GM12878 (cell line): ENCODE measurements around the gene PARN. TPM values are rescaled to one million over a fixed set of nuclear protein-coding genes. Genes with fewer than 3 reads are reported as not detected.

Experiments
- ATAC-seq: fragments of 200-7000 bp; cut with Tn5 transposase; 3 replicates; pipeline ENCODE4 v1.9.1; 2020; ENCODE audit warnings: mild to moderate bottlenecking, moderate library complexity
- BruUV-seq: library from RNA; stranded (reverse); fragments of 400-500 nt; replicated peaks from 2 replicates; lab custom pipeline; 2021; lab: Mats Ljungman, UMichigan
- CTCF ChIA-PET: fragments of 300-600 bp; sonication (Branson Sonifier 250); formaldehyde crosslinking; extraction: SDS; loops from one replicate; lab custom pipeline; 2021; ENCODE audit warnings: inconsistent platforms; lab: Yijun Ruan, JAX
- POLR2A ChIA-PET: fragments of 350-600 bp; formaldehyde crosslinking; extraction: SDS; loops from one replicate; lab custom pipeline; 2021; ENCODE audit warnings: inconsistent platforms; lab: Charles Lee
- RAD21 ChIA-PET: fragments of 300-600 bp; sonication (Branson Sonifier 250); formaldehyde crosslinking; loops from one replicate; lab custom pipeline; 2023; ENCODE audit warnings: antibody characterized with exemption; ENCODE audit not compliant: unreplicated experiment; lab: Charles Lee
- SMC1A ChIA-PET: fragments of 300-600 bp; sonication (Branson Sonifier 250); formaldehyde crosslinking; loops from one replicate; lab custom pipeline; 2023; ENCODE audit not compliant: unreplicated experiment, uncharacterized antibody; lab: Charles Lee
- DNase-seq: peaks from one replicate; pipeline ENCODE4 v3.0.0-alpha.2; 2011; ENCODE audit warnings: low read depth, low spot score
- FAIRE-seq: peaks from 3 replicates; lab custom pipeline; 2011; peaks lifted over from hg19 to GRCh38; lab: Jason Lieb, UNC
- H2AFZ ChIP-seq: 2 replicates; pipeline ENCODE4 v1.6.0; 2011; ENCODE audit warnings: low read depth, low read length, control low read depth; ENCODE audit not compliant: control insufficient read depth
- H3K27ac ChIP-seq: 2 replicates; pipeline ENCODE4 v1.5.1; 2011; ENCODE audit warnings: control low read depth; ENCODE audit not compliant: control insufficient read depth, insufficient read depth
- H3K27me3 ChIP-seq, 2 experiments: replicated peaks in 1 of 2; 2 replicates each; pipeline versions ENCODE4 v1.6.0 to v1.6.1; 2011; ENCODE audit warnings: low read length in 1 of 2; ENCODE audit not compliant: control insufficient read depth in 2 of 2, insufficient read depth in 2 of 2
- H3K36me3 ChIP-seq, 2 experiments: 2 replicates each; pipeline ENCODE4 v1.5.1; 2011; ENCODE audit warnings: low read length in 1 of 2; ENCODE audit not compliant: control insufficient read depth in 2 of 2, insufficient read depth in 2 of 2
- H3K4me1 ChIP-seq: 2 replicates; pipeline ENCODE4 v1.6.1; 2011; ENCODE audit warnings: mild to moderate bottlenecking, low read length, moderate library complexity, mixed read lengths; ENCODE audit not compliant: control insufficient read depth, insufficient read depth
- H3K4me2 ChIP-seq: 2 replicates; pipeline ENCODE4 v1.6.0; 2011; ENCODE audit warnings: control low read depth; ENCODE audit not compliant: control insufficient read depth, insufficient read depth
- H3K4me3 ChIP-seq: fragments of 200-600 bp; sonication (generic); 2 replicates; pipeline ENCODE4 v1.5.1; 2016
- H3K79me2 ChIP-seq: 2 replicates; pipeline ENCODE4 v1.6.0; 2011; ENCODE audit warnings: low read length; ENCODE audit not compliant: control insufficient read depth, insufficient read depth
- H3K9ac ChIP-seq: 2 replicates; pipeline ENCODE4 v1.8.0; 2011; ENCODE audit warnings: low read length, control low read depth, mixed read lengths; ENCODE audit not compliant: control insufficient read depth, insufficient read depth
- H3K9me3 ChIP-seq: replicated peaks from 3 replicates; pipeline ENCODE4 v1.5.1; 2011; ENCODE audit warnings: mild to moderate bottlenecking, low read length; ENCODE audit not compliant: control insufficient read depth, insufficient read depth
- H4K20me1 ChIP-seq: 2 replicates; pipeline ENCODE4 v1.6.0; 2011; ENCODE audit not compliant: control insufficient read depth, insufficient read depth
- ATF7 ChIP-seq: fragments of 450-650 bp; IDR thresholded peaks from 2 replicates; pipeline ENCODE4 v1.6.1; 2016; ENCODE audit warnings: low read depth, mild to moderate bottlenecking
- BCL11A ChIP-seq: IDR thresholded peaks from 2 replicates; pipeline ENCODE4 v1.6.1; 2011; ENCODE audit warnings: low read depth, low read length
- IRF5 ChIP-seq: fragments of 450-650 bp; IDR thresholded peaks from 2 replicates; pipeline ENCODE4 v1.6.1; 2017; ENCODE audit warnings: borderline replicate concordance
- JUND ChIP-seq: IDR thresholded peaks from 2 replicates; pipeline ENCODE4 v1.6.1; 2012; ENCODE audit warnings: low read depth, mild to moderate bottlenecking, low read length, improper control_type of control experiment, moderate library complexity
- MTA2 ChIP-seq: fragments of 450-650 bp; IDR thresholded peaks from 2 replicates; pipeline ENCODE4 v1.6.1; 2016; ENCODE audit warnings: low read depth, mild to moderate bottlenecking, moderate library complexity
- PML ChIP-seq: IDR thresholded peaks from 2 replicates; pipeline ENCODE4 v1.6.1; 2012; ENCODE audit warnings: low read length, inconsistent platforms
- POLR2AphosphoS5 ChIP-seq: IDR thresholded peaks from 2 replicates; pipeline ENCODE4 v1.6.1; 2011; ENCODE audit warnings: mild to moderate bottlenecking, low read length, inconsistent platforms
- ZNF207 ChIP-seq: fragments of 450-650 bp; IDR thresholded peaks from 2 replicates; pipeline ENCODE4 v1.6.1; 2014; ENCODE audit warnings: antibody characterized with exemption, mild to moderate bottlenecking, borderline replicate concordance
- ZNF217 ChIP-seq: fragments of 450-650 bp; IDR thresholded peaks from 2 replicates; pipeline ENCODE4 v1.6.1; 2017; ENCODE audit warnings: antibody characterized with exemption, mild to moderate bottlenecking
- WGBS: methylation state at CpG from one replicate; pipeline ENCODE4 v1.1.6; 2016; ENCODE audit warnings: low lambda C conversion rate; ENCODE audit not compliant: insufficient replicate concordance, insufficient coverage; ENCODE audit errors: missing lambda C conversion rate; 5-methylcytosine and 5-hydroxymethylcytosine counted together
- in situ Hi-C: fragments of 300-500 bp; cut with MboI; formaldehyde crosslinking; loops from 9 replicates; pipeline ENCODE4 v1.14.3; 2018; ENCODE audit warnings: mixed read lengths
- intact Hi-C: fragments of 100-400 bp; cut with micrococcal nuclease; formaldehyde crosslinking; loops from one replicate; pipeline ENCODE4 v1.14.2; 2022; ENCODE audit not compliant: unreplicated experiment
- polyA plus RNA-seq, 11 experiments: library from polyadenylated mRNA; depleted of rRNA in 4 of 11; unstranded in 6 of 11; stranded (reverse) in 5 of 11; fragments of >200 nt; fragmentation: Nextera tagmentation in 4 of 11; fragmentation: Illumina TruSeq in 1 of 11; extraction: Ambion mirVana in 4 of 11; extraction: Trizol in 1 of 11; gene quantifications; 1 replicate in 1 of 11; 2 replicates in 10 of 11; pipeline versions ENCODE4 v1.2.1 to v1.2.3, GENCODE V29; 2011 to 2016; ENCODE audit warnings: inconsistent platforms in 2 of 11, missing spikeins in 2 of 11, low read depth in 1 of 11
- total RNA-seq, 4 experiments: library from RNA; depleted of rRNA in 3 of 4; stranded (reverse); fragments of >200 nt in 3 of 4; fragmentation: Illumina TruSeq in 1 of 4; extraction: Trizol in 1 of 4; gene quantifications; 2 replicates each; pipeline versions ENCODE4 v1.2.1 to v1.2.3, GENCODE V29; 2013 to 2021
- TF ChIP-seq, protein P1 (sequence below): IDR thresholded peaks from 2 replicates; pipeline ENCODE4 v1.6.1; 2011; ENCODE audit warnings: mild to moderate bottlenecking, low read depth, low read length, moderate library complexity; ENCODE audit not compliant: insufficient replicate concordance
- TF ChIP-seq, protein P2 (sequence below): IDR thresholded peaks from 2 replicates; pipeline ENCODE4 v1.6.1; 2012; ENCODE audit warnings: low read depth, low read length, improper control_type of control experiment

Gene PARN
- total and polyA plus RNA-seq, 10 of the 15 experiments (the other 5 are each of a cell fraction or from before 2014, with no cell fraction given): 15.6 to 77.3 (median 47.7) TPM

GRCh38 chr16:14510581-14510938 lies 119.5 kb downstream of the PARN start:
- Histone ChIP-seq H3K4me1 (peaks cover 4% of the 10 kb centered on the region), H3K36me3 (peaks cover 0 to 3% of the 10 kb centered on the region in 2 experiments; a peak in 1 of 4 replicates), H2AFZ (no peak overlapping the region), H3K79me2 (peaks cover 3% of the 10 kb centered on the region), H3K27me3 (no peaks in the 10 kb centered on the region), H3K4me3 (no peak overlapping the region), H3K9me3 (no peaks in the 10 kb centered on the region), H3K9ac (no peak overlapping the region), H3K4me2 (no peak overlapping the region), H3K27ac (no peak overlapping the region), H4K20me1 (no peaks in the 10 kb centered on the region)
- FAIRE-seq (no peak), DNase-seq (no peak), ATAC-seq (no peak)
- SMC1A ChIA-PET: interaction anchor here (1.0 to 2.2 kb wide), 6 partner anchors 9 to 210 kb away, joined by 3 to 14 read pairs (median 5); no protein-coding TSS in a partner anchor
- POLR2A ChIA-PET: no interaction called here
- WGBS: 91% methylated on average over 2 of the region's 2 CpGs
- BruUV-seq: no TSS peak
- CTCF ChIA-PET: interaction anchor here (0.9 kb wide), 1 partner anchor 62 kb away, joined by 3 read pairs; no protein-coding TSS in a partner anchor
- in situ Hi-C loops (no loop called here), intact Hi-C loops (no loop called here)
- TF ChIP-seq, protein P1, sequence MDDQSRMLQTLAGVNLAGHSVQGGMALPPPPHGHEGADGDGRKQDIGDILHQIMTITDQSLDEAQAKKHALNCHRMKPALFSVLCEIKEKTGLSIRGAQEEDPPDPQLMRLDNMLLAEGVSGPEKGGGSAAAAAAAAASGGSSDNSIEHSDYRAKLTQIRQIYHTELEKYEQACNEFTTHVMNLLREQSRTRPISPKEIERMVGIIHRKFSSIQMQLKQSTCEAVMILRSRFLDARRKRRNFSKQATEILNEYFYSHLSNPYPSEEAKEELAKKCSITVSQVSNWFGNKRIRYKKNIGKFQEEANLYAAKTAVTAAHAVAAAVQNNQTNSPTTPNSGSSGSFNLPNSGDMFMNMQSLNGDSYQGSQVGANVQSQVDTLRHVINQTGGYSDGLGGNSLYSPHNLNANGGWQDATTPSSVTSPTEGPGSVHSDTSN: no peak
- TF ChIP-seq PML (no peak), ZNF217 (no peak)
- RAD21 ChIA-PET: interaction anchor here (1.2 kb wide), 1 partner anchor 209 kb away, joined by 4 read pairs; no protein-coding TSS in a partner anchor

GRCh38 chr16:14509675-14510132 lies 120.4 kb downstream of the PARN start:
- no TSS peak for BruUV-seq
- no peak overlapping the region for H3K9ac ChIP-seq
- WGBS: 95% methylated on average over 4 of the region's 4 CpGs
- peaks cover 4% of the 10 kb centered on the region for H3K4me1 ChIP-seq
- H4K20me1 ChIP-seq: no peaks in the 10 kb centered on the region
- FAIRE-seq (no peak), ATAC-seq (no peak), DNase-seq (no peak)
- intact Hi-C loops (no loop called here), in situ Hi-C loops (no loop called here)
- ChIA-PET RAD21 (no interaction called here), POLR2A (no interaction called here), CTCF (no interaction called here), SMC1A (interaction anchor here (2.2 kb wide), 1 partner anchor 8 kb away, joined by 14 read pairs; no protein-coding TSS in a partner anchor)
- H3K4me2 ChIP-seq: no peak overlapping the region
- no peaks in the 10 kb centered on the region for H3K9me3 ChIP-seq
- peaks cover 0 to 3% of the 10 kb centered on the region in 2 experiments; a peak in 1 of 4 replicates for H3K36me3 ChIP-seq
- H3K27me3 ChIP-seq: no peaks in the 10 kb centered on the region
- no peak overlapping the region for H3K4me3 ChIP-seq
- H3K79me2 ChIP-seq: peaks cover 3% of the 10 kb centered on the region
- no peak overlapping the region for H2AFZ ChIP-seq
- H3K27ac ChIP-seq: no peak overlapping the region
- TF ChIP-seq IRF5 (no peak), JUND (no peak), ZNF207 (no peak), POLR2AphosphoS5 (no peak), ATF7 (no peak), MTA2 (no peak), BCL11A (no peak)
- TF ChIP-seq, protein P2, sequence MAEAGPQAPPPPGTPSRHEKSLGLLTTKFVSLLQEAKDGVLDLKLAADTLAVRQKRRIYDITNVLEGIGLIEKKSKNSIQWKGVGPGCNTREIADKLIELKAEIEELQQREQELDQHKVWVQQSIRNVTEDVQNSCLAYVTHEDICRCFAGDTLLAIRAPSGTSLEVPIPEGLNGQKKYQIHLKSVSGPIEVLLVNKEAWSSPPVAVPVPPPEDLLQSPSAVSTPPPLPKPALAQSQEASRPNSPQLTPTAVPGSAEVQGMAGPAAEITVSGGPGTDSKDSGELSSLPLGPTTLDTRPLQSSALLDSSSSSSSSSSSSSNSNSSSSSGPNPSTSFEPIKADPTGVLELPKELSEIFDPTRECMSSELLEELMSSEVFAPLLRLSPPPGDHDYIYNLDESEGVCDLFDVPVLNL: no peak
